Stimulated activated CD4-positive, alpha-beta T cell treated with anti-CD3 and anti-CD28 coated beads, TNF-alpha, amount 100 ng/mL, for 4 hours (primary cell): Measurements from ENCODE around the gene UBE2D1.

Experiments used
- DNase-seq, 3 experiments: peaks; one replicate each; pipeline ENCODE4 v3.0.0-alpha.2; 2020; ENCODE audit warnings: low read depth in 3 of 3

UBE2D1 gene

GRCh38 chr10:58334817-58335305 lies at the start of gene UBE2D1:
Gene UBE2D1, plus strand, starts transcription at chr10:58335006. Its CDS starts 196 bp downstream, at chr10:58335202.
- peak; percentile 76 to 81 (median 77) for DNase-seq

- DNase-seq: no peak
Measured at GRCh38 chr10:58291538-58292174, 43.1 kb upstream of the UBE2D1 start.

- no peak for DNase-seq
Measured at GRCh38 chr10:58293989-58294388, 40.8 kb upstream of the UBE2D1 start.

GRCh38 chr10:58299580-58299979 lies 35.2 kb upstream of the UBE2D1 start:
- DNase-seq: peak; percentile 22 to 47 (median 31)

GRCh38 chr10:58300676-58301075 lies 34.1 kb upstream of the UBE2D1 start:
- no peak for DNase-seq

GRCh38 chr10:58302254-58302653 lies 32.6 kb upstream of the UBE2D1 start:
- no peak for DNase-seq

- DNase-seq: no peak
Measured at GRCh38 chr10:58304099-58304633, 30.6 kb upstream of the UBE2D1 start.

- DNase-seq: no peak
Measured at GRCh38 chr10:58305821-58306220, 29.0 kb upstream of the UBE2D1 start.

- no peak for DNase-seq
Measured at GRCh38 chr10:58307676-58308075, 27.1 kb upstream of the UBE2D1 start.

- no peak for DNase-seq
Measured at GRCh38 chr10:58311026-58311425, 23.8 kb upstream of the UBE2D1 start.

- DNase-seq: no peak
Measured at GRCh38 chr10:58316874-58317273, 17.9 kb upstream of the UBE2D1 start.

- no peak for DNase-seq
Measured at GRCh38 chr10:58318346-58318745, 16.5 kb upstream of the UBE2D1 start.

- DNase-seq: no peak
Measured at GRCh38 chr10:58319599-58319998, 15.2 kb upstream of the UBE2D1 start.

GRCh38 chr10:58320351-58321049 lies 14.3 kb upstream of the UBE2D1 start:
- no peak for DNase-seq

- DNase-seq: no peak
Measured at GRCh38 chr10:58322072-58322834, 12.6 kb upstream of the UBE2D1 start.

- DNase-seq: no peak
Measured at GRCh38 chr10:58322835-58323209, 12.0 kb upstream of the UBE2D1 start.

GRCh38 chr10:58326967-58327381 lies 7.8 kb upstream of the UBE2D1 start:
- no peak for DNase-seq

- no peak for DNase-seq
Measured at GRCh38 chr10:58328233-58328632, 6.6 kb upstream of the UBE2D1 start.

GRCh38 chr10:58330431-58330830 lies 4.4 kb upstream of the UBE2D1 start:
- no peak for DNase-seq

- no peak for DNase-seq
Measured at GRCh38 chr10:58331646-58332045, 3.2 kb upstream of the UBE2D1 start.

GRCh38 chr10:58335306-58336005 lies 650 bp downstream of the UBE2D1 start:
- DNase-seq: no peak

GRCh38 chr10:58336242-58336641 lies 1.4 kb downstream of the UBE2D1 start:
- DNase-seq: no peak
